Activated CD4-positive, alpha-beta T cell treated with anti-CD3 and anti-CD28 coated beads, Interleukin-2, amount 50 U/mL, for 16 hours (primary cell): ENCODE measurements around the gene CYGB.

ENCODE experiments used
- DNase-seq: peaks from one replicate; pipeline ENCODE4 v3.0.0-alpha.2; 2020

CYGB gene

GRCh38 chr17:76549215-76549518, 11.7 kb upstream of the CYGB start:
- DNase-seq = no peak

GRCh38 chr17:76548378-76549214, 11.1 kb upstream of the CYGB start:
- no peak for DNase-seq

GRCh38 chr17:76547642-76548202, 10.2 kb upstream of the CYGB start:
- no peak for DNase-seq

GRCh38 chr17:76547183-76547641, 9.7 kb upstream of the CYGB start:
- peak; percentile 47 for DNase-seq

GRCh38 chr17:76546556-76547182, 9.2 kb upstream of the CYGB start:
- no peak for DNase-seq

- DNase-seq = no peak
These were observed 8.5 kb upstream of the CYGB start for GRCh38 chr17:76545918-76546555.

DNA sequence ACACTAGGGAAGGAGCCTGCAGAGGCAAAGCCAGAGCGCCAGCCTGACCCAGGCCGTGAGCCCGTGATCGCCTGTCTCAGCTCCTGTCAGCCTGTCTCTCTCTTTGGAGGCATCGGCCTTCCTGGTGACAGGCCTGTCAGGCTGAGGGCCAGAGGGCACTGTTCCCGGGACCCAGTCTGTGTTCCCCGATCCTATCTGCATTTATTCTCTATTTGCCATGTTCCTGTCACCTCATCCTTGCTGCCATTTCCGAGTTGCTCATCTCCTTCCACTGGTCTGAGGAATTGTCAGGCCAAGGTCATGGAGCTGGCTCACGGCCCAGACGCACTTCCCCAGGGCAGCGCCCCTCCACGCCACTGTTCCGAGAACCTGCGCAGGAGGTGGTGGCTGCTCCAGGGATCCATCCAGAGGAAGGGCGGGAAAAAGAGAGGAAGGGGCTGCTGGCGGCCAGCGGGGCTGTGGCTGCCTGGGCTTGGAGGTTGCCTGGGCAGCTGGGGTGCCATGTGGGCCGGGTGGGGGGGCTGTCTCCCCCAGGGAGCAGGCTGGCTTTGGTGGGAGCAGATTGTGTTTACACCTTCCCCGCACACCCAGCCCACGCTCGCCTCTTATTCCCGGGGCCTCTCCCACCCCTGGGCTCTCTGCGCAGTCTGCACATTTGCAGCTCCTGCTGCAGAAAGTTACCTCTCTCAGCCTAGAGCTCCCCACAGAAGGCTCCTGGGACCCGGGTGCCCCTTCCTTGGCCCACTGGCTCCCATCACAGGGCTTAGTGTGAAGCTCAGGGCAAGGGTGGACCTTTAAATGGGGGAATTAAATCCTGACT, 7.2 kb upstream of the CYGB start:
- no peak for DNase-seq

DNA sequence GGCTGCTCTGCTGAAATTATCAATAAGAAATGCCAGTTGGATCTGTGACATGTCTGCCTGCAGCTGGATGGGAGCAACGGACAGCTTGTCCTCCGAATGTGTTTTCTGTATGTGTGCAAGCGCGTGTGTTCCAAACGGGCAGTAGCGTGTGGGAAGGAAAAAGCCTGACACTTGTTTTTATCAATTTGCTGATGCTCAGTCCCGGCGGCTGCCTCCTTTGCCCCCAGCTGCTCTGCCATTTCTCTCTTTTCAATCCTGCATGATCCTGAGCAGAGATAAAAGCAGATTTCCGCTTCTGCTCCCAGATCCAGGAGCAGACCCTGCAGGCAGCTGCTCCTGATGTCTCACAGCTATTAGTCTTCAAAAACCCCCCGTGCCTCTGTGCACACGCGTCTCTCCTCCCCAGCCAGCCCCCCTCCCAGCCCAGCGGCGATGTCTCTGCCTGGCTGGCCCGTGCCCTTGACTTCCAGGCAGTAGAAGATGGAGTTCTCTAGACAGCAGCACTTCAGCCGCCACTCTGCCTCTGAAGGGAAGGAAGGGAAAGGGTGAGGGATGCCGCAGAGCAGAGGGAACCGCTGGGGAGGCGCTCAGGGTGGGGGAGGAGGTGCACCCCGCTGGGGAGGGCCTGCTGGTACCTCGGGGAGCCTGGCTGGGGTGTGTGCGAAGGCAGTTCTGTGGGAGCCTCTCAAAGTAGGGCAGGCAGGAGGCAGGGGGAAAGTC, 6.5 kb upstream of the CYGB start:
- DNase-seq = no peak

DNA sequence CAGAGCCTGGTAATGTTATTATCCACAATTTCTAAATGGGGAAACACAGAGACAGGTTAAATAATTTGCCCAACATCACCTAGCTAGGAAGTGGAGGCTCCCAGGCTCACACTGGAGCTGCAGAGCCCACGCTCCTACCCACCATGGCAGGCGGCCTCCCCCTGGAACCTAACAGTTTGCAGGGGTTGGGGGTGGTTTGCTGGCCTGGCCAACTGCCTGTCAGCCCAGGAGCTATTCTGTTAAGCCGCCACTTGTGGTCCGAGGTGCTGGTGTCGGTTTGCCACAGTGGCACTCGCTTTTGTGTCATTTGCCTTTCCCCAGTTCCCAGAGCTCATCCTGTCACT, 5.9 kb upstream of the CYGB start:
- no peak for DNase-seq

DNA sequence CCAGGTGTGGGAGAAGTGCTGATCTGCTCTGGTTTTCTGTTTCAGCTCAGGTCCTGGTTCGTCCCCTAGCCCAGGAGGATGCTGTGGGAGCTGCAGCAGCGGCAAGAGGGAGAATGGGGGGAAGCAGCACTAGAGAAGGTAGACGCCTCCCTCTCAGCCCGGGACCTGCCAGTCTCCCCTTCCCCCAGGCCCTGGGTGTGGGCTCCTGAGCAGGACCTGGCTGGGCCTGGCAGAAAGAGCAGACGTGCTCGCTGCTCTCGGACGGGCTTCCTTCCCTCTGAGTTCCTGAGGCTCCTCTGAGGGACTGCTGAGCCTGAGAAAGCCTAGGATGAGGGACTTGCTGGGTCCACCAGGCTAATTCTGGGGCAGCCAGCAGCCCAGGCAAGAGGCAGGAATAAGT, 5.5 kb upstream of the CYGB start:
- no peak for DNase-seq

GRCh38 chr17:76542566-76542971, 5.1 kb upstream of the CYGB start:
- DNase-seq = no peak

DNA sequence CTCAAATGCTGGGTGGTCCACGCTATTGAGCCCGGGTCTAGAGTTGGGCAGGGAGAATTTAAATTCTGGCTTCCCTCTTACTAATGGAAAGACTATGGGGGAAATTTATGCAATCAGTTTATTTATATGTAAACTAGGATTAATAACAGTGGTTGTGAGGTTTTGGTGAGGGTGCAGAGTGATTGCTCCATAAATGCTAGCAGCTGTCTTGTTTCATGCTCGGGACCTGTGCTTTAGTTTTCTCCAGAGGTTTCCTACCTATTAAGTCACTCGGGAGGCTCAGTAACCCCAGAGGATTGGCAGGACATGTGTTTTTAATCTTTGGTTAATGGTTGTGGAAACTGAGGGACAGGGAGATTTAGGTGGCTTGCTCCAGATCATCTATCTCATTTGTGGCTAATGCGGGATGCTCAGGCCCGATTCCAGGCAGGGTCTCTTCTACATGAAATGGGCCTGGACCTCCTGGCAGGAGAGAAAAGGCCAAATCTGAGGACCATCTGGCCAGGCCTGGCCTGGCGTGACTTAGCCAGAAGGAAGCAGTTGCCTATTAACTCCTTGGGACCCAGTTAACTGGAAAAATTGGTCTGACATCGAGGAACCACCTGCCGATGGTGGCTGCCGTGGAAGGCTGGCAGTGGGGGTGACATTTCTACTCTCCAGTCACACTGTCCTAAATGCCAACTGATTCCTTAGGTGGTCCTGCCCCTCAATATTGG, 4.4 kb upstream of the CYGB start:
- DNase-seq = no peak

GRCh38 chr17:76540381-76541300, 3.1 kb upstream of the CYGB start:
- DNase-seq = peak; percentile 24

GRCh38 chr17:76539631-76540271, 2.2 kb upstream of the CYGB start, which contains the start of gene PRCD:
TSS of gene PRCD (plus strand) at chr17:76540044. CDS start at chr17:76540142, 98 bp downstream.
- DNase-seq = no peak

DNA sequence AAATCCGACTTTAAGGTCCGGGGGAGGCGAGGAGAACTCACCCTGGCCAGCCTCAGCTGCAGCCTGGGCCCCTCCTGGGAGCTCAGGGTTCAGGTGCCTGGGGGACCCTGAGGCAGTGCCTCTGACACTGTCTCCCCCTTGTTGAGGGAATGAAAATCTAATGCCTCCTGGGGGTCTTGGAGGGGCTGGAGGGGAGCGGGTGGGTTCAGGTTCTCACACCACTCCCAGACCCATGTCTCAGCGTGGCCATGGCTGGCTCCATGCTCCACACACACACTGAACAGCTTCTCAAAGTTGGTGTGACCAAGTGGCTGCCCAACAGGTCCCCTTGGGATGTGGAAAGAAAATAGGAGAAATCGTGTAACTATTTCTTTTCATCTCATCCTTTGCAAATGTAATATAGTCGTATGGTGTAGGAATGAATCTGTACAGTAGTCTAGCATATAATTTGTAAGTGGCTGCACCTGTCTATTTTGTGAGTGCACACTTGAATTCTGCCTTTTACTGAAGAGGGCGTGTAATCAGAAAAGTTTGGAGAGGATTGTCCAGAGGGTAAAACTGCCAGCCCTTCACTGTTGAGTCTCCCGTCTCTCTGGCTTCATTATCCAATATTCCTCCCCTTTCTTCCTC, 1.5 kb upstream of the CYGB start:
- DNase-seq = no peak

DNA sequence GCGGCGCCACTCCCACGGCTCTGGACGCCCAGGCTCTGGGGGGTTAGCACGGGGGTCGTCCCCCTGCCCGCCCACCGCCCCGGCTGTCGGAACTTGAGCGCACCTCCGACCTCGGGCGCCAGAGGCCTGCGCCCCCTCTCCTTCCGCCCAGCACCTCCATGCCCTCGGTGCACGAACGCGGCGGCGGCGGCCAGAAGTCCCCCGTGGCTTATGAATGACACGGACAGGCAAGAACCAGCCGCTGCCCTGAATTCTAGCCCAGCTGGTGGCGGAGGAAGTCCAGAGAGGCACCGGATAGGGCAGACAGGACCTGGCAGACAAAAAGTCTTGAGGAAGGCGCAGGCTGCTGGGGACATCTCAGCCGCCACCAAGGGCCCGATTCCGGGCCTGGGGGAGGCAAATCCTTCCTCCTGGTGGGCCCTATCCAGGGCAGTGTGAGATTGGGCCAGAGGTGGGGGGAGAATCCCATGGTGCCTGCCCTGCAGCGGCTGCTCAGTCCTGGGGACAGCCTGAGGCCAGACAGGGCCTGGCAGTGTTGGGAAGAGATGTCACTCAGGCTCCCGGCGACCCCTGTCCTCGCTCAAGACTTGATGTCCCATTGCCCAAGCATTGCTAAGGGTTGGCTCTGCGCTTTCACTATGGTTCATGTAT, 897 bp upstream of the CYGB start:
- DNase-seq = no peak

DNA sequence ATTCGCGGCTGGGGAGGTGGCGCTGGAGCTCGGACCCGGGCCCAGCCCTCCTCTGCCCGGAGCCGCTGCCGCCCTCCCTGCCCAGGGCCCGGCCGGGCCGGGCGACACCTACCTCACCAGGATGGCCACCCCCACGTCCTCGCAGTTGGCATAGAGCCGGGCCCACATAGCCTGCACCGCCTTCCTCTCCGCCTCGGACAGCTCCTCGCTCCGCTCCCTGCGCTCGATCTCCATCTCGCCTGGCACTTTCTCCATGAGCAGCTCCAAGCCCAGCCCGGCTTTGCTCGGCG, 276 bp downstream of the CYGB start:
- DNase-seq = no peak

- DNase-seq = no peak
These were observed 810 bp downstream of the CYGB start for GRCh38 chr17:76536511-76537287.
